HG03469 (cell line): ENCODE data around the gene DMRTC2.

Experiments used
- ATAC-seq: cut with Tn5 transposase; IDR thresholded peaks from one replicate; pipeline ENCODE4 v1.9.1; 2021; ENCODE audit warnings: mild to moderate bottlenecking, moderate library complexity, moderate number of reproducible peaks; ENCODE audit not compliant: unreplicated experiment

Gene DMRTC2

DNA sequence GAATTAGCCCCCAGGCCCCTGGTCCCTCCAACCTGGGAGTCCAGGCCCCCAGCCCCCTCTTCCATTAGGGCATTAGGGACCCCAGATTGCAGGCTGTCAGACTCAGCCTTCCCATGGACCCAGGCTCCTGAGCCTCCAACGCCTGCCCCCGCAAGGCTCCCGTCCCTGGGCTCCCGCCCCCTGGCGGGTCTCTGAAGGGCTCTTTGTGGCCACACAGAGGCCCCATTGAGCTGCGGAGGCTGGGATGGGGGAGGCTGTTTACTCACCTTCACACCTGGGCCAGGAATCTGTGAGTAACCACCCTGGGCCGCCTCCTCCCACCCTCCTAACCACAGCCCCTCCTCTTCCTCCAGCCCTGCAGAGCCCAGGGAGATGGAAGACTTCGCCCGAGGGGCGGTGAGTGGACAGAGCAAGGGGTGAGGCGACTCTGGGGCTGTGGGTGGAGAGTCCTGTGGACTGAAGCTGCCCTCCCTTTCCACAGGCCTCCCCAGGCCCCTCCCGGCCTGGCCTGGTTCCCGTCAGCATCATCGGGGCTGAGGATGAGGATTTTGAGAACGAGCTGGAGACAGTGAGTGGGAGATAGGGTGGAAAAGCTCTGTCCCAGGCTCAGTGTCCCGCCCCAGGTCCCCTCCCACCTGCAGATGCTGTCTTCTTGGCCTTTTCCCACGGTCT, 43.0 kb downstream of the DMRTC2 start:
- ATAC-seq: no peak

DNA sequence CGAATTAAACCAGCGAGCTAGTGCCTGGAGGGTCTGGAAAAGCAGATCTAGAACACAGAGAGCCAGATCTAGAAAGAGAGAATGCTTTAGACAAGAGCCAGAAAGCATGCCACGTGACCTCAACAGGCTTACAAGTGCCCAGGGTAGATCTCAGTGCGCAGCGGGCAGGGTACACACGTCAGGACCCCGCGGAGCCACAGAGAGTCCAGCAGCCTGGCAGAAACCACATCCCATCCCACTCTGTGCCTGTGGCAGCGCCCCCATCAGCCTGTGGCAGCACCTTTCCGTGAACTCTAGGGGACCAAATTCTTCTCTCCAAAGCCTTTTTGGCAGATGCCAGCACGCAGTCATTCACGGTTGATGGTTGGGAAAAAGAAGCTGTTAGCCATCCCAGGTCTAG, 44.1 kb downstream of the DMRTC2 start:
- ATAC-seq: no peak

DNA sequence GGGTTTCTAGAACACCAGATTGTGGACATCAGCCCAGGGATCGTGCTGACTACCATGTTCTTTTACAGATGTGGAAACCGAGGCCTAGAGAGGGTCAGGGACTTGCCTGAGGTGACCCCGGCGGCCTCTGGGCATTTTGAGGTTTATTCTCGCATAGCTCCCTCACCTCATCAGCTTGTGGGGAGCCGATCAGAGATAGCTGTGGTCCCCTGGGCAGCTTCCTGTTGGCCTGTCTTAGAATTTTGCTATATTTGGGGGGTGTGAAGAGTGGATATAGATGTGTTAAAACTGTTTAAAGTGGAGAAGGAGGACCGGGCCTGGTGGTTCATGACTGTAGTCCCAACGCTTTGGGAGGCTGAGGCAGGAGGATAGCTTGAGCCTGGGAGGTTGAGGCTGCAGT, 45.1 kb downstream of the DMRTC2 start:
- no peak for ATAC-seq

DNA sequence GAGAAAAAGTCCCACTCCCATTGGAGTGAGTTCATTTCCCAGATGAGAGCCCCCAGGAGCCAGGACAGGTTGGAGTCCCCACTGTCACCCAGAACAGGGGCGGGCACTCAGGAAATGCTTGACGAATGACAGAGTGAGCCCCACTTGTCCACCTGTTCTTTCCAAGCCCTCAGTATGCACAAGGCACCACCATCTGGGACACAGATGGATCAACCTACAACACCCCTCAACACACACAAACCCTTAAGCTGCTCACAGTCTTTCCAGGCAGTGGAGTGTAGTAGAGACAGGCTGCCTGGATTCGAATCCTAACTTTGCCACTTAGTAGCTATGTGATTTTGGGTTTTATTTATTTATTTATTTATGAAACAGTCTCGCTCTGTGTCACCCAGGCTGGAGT, 46.1 kb downstream of the DMRTC2 start:
- ATAC-seq: no peak

DNA sequence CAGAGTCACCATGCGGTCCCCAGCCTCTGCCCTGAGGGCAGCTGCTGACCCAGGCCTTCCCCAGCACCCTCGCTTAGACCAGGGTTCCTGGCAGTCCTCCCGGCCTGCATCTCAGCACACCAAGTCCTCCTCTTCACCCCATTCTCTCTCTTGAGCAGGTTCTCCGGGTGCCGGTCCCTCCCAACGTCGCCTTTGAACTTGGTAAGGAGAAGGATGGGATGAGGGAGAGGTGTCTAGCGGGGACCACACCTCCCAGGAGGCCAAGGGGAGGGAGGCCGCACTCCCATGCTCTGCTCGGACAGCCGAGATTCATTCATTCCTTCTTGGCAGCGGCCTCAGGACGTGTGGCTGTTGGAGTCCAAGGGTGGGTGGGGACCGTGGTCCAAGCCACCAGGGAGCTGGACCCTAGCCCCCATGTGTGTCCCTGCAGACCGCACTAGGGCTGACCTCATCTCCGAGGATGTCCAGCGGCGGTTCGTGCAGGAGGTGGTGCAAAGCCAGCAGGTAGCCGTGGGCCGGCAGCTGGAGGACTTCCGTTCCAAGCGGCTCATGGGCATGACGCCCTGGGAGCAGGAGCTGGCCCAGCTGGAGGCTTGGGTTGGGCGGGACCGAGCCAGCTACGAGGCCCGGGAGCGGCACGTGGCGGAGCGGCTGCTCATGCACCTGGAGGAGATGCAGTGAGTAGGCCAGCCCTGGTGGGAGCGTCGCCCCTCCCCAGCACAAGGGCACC, 47.5 kb downstream of the DMRTC2 start:
- no peak for ATAC-seq

DNA sequence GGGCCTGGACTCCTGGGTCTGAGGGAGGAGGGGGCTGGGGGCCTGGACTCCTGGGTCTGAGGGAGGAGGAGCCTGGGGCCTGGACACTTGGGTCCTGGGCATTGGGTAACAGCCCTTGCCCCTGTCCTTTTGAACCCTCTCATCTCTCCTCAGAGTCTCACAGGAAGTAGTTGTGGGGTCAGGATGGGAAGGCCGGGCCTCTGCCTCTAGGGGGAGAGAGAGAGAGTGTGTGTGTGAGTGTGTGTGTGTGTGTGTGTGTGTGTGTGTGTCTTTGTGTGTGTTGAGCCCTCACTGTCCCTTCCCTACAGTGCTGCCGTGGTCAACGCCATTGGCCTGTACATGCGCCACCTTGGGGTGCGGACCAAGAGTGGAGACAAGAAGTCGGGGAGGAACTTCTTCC, 49.1 kb downstream of the DMRTC2 start:
- ATAC-seq: no peak

DNA sequence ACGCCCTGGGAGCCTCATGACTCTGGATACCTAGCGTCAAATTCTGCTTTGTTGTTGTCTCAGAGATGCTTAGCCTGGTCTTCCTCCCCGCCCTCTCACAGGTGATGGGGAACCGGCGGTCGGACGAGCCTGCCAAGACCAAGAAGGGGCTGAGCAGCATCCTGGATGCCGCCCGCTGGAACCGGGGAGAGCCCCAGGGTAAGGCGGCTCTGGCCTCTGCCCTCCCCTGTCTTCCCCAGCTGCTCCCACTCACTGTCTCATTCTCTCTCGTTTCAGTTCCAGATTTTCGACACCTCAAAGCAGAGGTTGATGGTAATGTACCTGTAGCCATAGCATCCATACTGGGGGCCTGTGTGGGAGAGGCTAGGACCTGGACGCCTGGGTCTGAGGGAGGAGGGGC, 49.5 kb downstream of the DMRTC2 start:
- no peak for ATAC-seq

DNA sequence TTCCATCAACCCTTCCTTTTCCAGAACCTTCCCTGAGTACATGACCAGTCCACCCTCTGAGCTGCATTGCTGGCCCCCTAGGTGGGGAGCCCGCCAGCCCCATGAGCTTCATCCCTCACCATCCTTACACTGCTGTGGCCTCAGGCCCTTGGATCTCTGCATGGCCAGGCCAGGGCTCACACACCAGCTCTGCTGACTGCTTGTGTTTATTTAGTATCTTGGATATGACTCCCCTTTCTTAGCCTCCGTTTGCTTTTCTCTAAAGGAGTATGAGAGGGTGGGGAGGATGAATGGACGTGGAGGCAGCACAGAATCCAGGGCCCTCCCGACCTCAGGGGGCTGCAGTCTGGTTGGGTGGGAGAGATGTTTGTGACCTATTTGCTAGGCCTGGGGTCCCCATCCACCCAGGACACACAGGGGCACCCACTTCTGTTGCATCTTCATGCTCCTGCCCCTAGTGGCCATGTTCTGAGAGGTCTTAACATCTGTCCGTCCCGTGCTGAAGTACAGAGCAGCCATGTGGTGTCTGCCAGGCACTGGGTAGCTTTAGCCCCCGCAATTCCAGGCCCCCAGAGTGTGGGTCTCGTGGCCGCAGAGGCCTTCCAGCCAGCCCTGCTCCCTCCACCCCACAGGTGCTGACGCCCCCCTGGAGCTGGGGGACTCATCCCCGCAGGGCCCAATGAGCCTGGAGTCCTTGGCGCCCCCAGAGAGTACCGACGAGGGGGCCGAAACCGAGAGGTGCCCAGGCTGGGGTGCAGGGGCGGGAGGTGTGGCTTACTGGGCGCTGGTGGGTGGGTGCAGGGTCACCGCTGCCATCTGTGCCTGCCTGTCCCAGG, 51.1 kb downstream of the DMRTC2 start:
- ATAC-seq: no peak

DNA sequence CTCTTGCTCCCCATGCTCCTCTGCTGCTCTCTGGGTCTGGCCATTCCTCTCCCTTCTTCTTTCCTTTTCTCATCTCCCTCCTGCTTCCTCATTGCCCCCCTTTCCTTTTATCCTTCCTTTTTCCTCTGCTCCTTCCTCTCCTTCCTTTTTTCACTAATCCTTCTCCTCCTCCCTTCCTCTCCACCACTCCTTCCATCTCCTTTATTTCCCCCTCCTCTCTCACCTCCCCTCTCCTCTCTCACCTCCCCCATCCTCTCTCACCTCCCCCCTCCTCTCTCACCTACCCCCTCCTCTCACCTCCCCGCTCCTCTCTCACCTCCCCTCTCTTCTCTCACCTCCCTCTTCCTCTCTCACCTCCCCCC, 51.7 kb downstream of the DMRTC2 start:
- ATAC-seq: no peak

DNA sequence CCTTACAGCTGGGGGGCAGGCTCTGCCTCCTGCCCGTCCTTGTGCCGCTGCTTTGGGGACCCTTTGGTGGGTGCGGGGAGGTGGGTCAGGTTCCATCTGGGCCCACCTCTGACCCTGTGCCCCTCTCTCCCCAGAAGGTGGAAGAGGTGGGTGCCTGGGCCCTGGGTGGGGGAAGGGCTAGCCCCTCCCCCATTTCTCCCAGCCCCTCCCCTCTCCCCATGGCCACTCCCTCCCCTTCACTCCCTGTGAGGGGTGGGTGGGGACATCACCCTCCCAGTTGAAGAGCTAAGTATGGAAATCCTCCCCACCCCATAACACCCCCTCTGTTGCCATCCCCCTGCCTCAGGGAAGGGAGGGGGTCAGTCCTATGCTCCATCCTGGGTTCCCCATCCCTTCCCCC, 52.3 kb downstream of the DMRTC2 start:
- ATAC-seq: no peak

DNA sequence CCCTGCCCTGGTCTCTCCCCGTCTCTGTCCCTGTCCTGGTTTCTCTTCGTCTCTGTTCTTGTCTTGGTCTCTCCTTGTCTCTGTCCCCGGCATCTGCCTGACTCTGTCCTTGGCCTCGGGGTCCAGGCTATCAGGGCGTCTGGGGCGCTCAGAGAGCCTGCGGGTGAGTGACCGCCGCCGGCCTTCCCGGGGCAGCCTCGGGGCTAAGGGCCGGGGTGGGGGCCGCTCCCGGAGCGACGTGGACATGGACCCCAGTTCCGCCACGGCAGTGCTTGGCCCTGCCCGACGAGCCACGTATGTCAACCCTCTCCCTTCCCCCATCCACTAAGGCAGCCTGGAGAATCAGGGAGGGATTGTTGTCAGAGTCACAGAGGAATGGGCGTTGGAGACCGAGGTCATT, 53.0 kb downstream of the DMRTC2 start:
- no peak for ATAC-seq

DNA sequence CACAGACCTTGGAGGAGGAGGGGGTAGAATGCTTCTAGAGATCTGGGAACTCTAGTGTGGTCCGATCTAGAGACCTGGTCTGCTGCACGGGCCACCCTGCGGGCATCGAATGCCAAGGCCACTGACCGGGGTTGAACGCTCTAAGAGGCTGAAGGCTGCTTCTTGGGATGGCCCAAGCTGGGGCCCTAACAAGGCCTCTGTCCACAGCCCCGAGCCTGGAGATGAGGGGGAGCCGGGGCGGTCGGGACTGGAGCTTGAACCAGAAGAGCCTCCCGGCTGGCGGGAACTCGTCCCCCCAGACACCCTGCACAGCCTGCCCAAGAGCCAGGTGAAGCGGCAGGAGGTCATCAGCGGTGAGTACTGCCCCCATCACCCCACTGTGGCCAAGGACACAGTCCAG, 53.4 kb downstream of the DMRTC2 start:
- no peak for ATAC-seq
